GM23338 (cell line): Measurements from ENCODE around the gene CDR2L. TPM values are rescaled to one million over a fixed set of nuclear protein-coding genes. Genes with fewer than 3 reads are reported as not detected.

Experiments used
- ATAC-seq: fragments of 200-7000 bp; cut with Tn5 transposase; 3 replicates; pipeline ENCODE4 v1.9.1; 2020
- DNase-seq: peaks from one replicate; pipeline ENCODE4 v3.0.0-alpha.2; 2015; ENCODE audit warnings: low spot score
- H2AFZ ChIP-seq: fragments of 200-600 bp; sonication (generic); 2 replicates; pipeline ENCODE4 v1.8.0; 2016; ENCODE audit warnings: antibody characterized with exemption, mild to moderate bottlenecking, moderate library complexity
- H3F3A ChIP-seq: fragments of 200-600 bp; sonication (generic); replicated peaks from 2 replicates; pipeline ENCODE4 v1.8.0; 2017; ENCODE audit warnings: antibody characterized with exemption, mixed run types, low read depth
- H3K27ac ChIP-seq: fragments of 200-600 bp; sonication (generic); 2 replicates; pipeline ENCODE4 v1.6.1; 2016; ENCODE audit warnings: low read depth
- H3K27me3 ChIP-seq: fragments of 200-600 bp; sonication (generic); 2 replicates; pipeline ENCODE4 v1.8.0; 2016; ENCODE audit warnings: mild to moderate bottlenecking, mixed run types, moderate library complexity; ENCODE audit not compliant: insufficient read depth
- H3K36me3 ChIP-seq: fragments of 200-600 bp; sonication (generic); 2 replicates; pipeline ENCODE4 v1.8.0; 2016; ENCODE audit warnings: mild to moderate bottlenecking; ENCODE audit not compliant: insufficient read depth
- H3K4me1 ChIP-seq: fragments of 200-600 bp; sonication (generic); 2 replicates; pipeline ENCODE4 v1.8.0; 2016; ENCODE audit warnings: mild to moderate bottlenecking, moderate library complexity; ENCODE audit not compliant: insufficient read depth
- H3K4me2 ChIP-seq: fragments of 200-600 bp; sonication (generic); 2 replicates; pipeline ENCODE4 v1.7.1; 2017; ENCODE audit warnings: mixed run types
- H3K4me3 ChIP-seq: fragments of 200-600 bp; sonication (generic); 2 replicates; pipeline ENCODE4 v1.6.1; 2016; ENCODE audit warnings: mixed run types
- H3K79me2 ChIP-seq: fragments of 200-600 bp; sonication (generic); replicated peaks from 2 replicates; pipeline ENCODE4 v1.8.0; 2017; ENCODE audit warnings: mild to moderate bottlenecking; ENCODE audit not compliant: insufficient read depth
- H3K9me2 ChIP-seq: fragments of 200-600 bp; sonication (generic); 2 replicates; pipeline ENCODE4 v1.8.0; 2017; ENCODE audit not compliant: insufficient read depth
- H4K20me1 ChIP-seq: fragments of 200-600 bp; sonication (generic); replicated peaks from 2 replicates; pipeline ENCODE4 v1.8.0; 2017; ENCODE audit warnings: mild to moderate bottlenecking; ENCODE audit not compliant: insufficient read depth
- H3K27ac Mint-ChIP-seq: 2 replicates; pipeline ENCODE4 v1.8.0; 2020; ENCODE audit warnings: inconsistent platforms, mild to moderate bottlenecking, moderate library complexity, mixed read lengths
- H3K27me3 Mint-ChIP-seq: 3 replicates; pipeline ENCODE4 v1.8.0; 2022; ENCODE audit warnings: low read depth, mild to moderate bottlenecking, moderate library complexity, mixed read lengths, inconsistent platforms; ENCODE audit not compliant: insufficient read depth, poor library complexity
- H3K36me3 Mint-ChIP-seq: 3 replicates; pipeline ENCODE4 v1.8.0; 2021; ENCODE audit warnings: low read depth, mild to moderate bottlenecking, inconsistent platforms, moderate library complexity, mixed read lengths
- H3K4me1 Mint-ChIP-seq: 3 replicates; pipeline ENCODE4 v1.8.0; 2020; ENCODE audit warnings: mild to moderate bottlenecking, inconsistent platforms, mixed read lengths
- H3K4me3 Mint-ChIP-seq: 3 replicates; pipeline ENCODE4 v1.8.0; 2021; ENCODE audit warnings: moderate library complexity, mild to moderate bottlenecking, inconsistent platforms, mixed read lengths
- H3K9me3 Mint-ChIP-seq: 3 replicates; pipeline ENCODE4 v1.8.0; 2020; ENCODE audit warnings: moderate library complexity, mild to moderate bottlenecking, inconsistent platforms, mixed read lengths
- CREB1 ChIP-seq: fragments of 250-450 bp; sonication (Bioruptor Pico); IDR thresholded peaks from 2 replicates; pipeline ENCODE4 v1.5.0; 2020; ENCODE audit warnings: low read depth, mild to moderate bottlenecking, moderate library complexity
- EZH2 ChIP-seq: fragments of 200-600 bp; sonication (generic); IDR thresholded peaks from one replicate; pipeline ENCODE4 v1.8.0; 2017; ENCODE audit warnings: antibody characterized with exemption, mild to moderate bottlenecking, low read depth; ENCODE audit not compliant: unreplicated experiment
- EZH2phosphoT487 ChIP-seq: fragments of 200-600 bp; sonication (generic); IDR thresholded peaks from one replicate; pipeline ENCODE4 v1.8.1; 2018; ENCODE audit warnings: antibody characterized with exemption; ENCODE audit not compliant: unreplicated experiment
- JUNB ChIP-seq: IDR thresholded peaks from one replicate; pipeline ENCODE4 v1.6.1; 2016; ENCODE audit warnings: antibody characterized with exemption; ENCODE audit not compliant: unreplicated experiment
- NANOG ChIP-seq: IDR thresholded peaks from 2 replicates; pipeline ENCODE4 v1.6.1; 2016; ENCODE audit warnings: antibody characterized with exemption, borderline replicate concordance
- POLR2AphosphoS5 ChIP-seq: IDR thresholded peaks from 2 replicates; pipeline ENCODE4 v1.6.1; 2016; ENCODE audit warnings: antibody characterized with exemption, low read depth
- STAT1 ChIP-seq: IDR thresholded peaks from one replicate; pipeline ENCODE4 v1.6.1; 2016; ENCODE audit warnings: antibody characterized with exemption; ENCODE audit not compliant: unreplicated experiment
- ZNF114 ChIP-seq: fragments of 250-450 bp; sonication (Bioruptor Pico); IDR thresholded peaks from 2 replicates; pipeline ENCODE4 v1.5.0; 2020; ENCODE audit warnings: mild to moderate bottlenecking, moderate library complexity
- ZNF331 ChIP-seq: fragments of 250-450 bp; sonication (Bioruptor Pico); IDR thresholded peaks from 2 replicates; pipeline ENCODE4 v1.5.0; 2020; ENCODE audit warnings: low read depth, mild to moderate bottlenecking, moderate library complexity
- polyA plus RNA-seq: library from polyadenylated mRNA; unstranded; fragments of >200 nt; fragmentation: Nextera tagmentation; extraction: Ambion mirVana; gene quantifications from 2 replicates; pipeline ENCODE4 v1.2.1, GENCODE V29; 2016
- total RNA-seq: library from RNA; depleted of rRNA; stranded (reverse); fragments of >200 nt; shearing (Covaris generic); gene quantifications from 2 replicates; pipeline ENCODE4 v1.2.3, GENCODE V29; 2014
- TF ChIP-seq, protein P1 (sequence below): IDR thresholded peaks from 2 replicates; pipeline ENCODE4 v1.6.1; 2016; ENCODE audit warnings: antibody characterized with exemption
- TF ChIP-seq, protein P2 (sequence below): fragments of 250-450 bp; sonication (Bioruptor Pico); IDR thresholded peaks from 2 replicates; pipeline ENCODE4 v1.5.0; 2020; ENCODE audit warnings: mild to moderate bottlenecking, moderate library complexity
- TF ChIP-seq, protein P3 (sequence below): IDR thresholded peaks from one replicate; pipeline ENCODE4 v1.6.1; 2018; ENCODE audit warnings: antibody characterized with exemption; ENCODE audit not compliant: unreplicated experiment
- TF ChIP-seq, protein P4 (sequence below), 2 experiments: fragments of 200-600 bp in 1 of 2; sonication (generic) in 1 of 2; conservative IDR thresholded peaks; 2 replicates each; pipeline versions ENCODE4 v1.5.1 to v1.6.1; 2016 to 2017; ENCODE audit warnings: antibody characterized with exemption in 2 of 2, low read depth in 2 of 2, mild to moderate bottlenecking in 2 of 2, moderate library complexity in 1 of 2

CDR2L gene
- total and polyA plus RNA-seq, 2 experiments from 2014 or later = 17.7 to 35.8 TPM

DNA sequence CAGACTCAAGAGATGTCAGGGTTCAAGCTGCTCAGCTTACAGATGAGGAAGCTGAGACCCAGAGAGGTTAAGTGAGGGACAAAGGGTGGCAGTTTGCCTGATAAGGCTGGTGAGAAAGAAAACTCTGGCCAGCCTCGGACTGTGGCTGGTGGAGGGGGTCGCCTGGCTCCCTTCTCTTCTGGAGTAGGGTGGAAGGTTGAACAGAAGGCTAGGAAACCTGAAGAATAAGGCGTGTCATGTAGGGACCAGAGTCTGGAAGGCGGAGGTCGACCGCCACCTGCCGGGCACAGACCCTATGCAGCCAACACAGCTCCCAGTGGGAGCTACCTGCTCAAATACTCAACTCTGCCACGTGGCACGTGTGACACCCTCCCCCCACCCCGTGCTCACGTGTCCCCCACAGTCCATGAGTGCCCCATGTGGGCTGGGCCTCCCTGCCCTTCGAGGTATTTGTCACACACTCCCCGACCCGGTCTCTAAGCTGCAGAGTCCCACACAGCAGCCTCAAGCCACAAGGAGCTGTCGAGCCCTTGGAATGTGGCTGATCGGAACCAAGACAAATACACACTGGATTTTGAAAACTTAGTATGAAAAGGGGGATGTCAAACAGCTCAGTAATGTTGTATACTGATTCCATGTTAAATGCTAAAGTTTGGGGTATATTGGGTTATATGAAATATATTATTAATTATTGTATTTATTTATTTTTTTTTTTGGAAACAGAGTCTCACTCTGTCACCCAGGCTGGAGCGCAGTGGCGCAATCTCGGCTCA lies 26.7 kb upstream of the CDR2L start:
- TF ChIP-seq EZH2phosphoT487 (no peak), POLR2AphosphoS5 (no peak), STAT1 (no peak), NANOG (no peak), CREB1 (CRISPR knock-in tag) (0 out of 2 replicates have a peak, but pooled peaks have one; percentile 19), ZNF114 (no peak), EZH2 (no peak), JUNB (no peak), ZNF331 (CRISPR knock-in tag) (no peak)
- TF ChIP-seq, protein P1, sequence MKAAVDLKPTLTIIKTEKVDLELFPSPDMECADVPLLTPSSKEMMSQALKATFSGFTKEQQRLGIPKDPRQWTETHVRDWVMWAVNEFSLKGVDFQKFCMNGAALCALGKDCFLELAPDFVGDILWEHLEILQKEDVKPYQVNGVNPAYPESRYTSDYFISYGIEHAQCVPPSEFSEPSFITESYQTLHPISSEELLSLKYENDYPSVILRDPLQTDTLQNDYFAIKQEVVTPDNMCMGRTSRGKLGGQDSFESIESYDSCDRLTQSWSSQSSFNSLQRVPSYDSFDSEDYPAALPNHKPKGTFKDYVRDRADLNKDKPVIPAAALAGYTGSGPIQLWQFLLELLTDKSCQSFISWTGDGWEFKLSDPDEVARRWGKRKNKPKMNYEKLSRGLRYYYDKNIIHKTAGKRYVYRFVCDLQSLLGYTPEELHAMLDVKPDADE = no peak
- TF ChIP-seq, protein P2, sequence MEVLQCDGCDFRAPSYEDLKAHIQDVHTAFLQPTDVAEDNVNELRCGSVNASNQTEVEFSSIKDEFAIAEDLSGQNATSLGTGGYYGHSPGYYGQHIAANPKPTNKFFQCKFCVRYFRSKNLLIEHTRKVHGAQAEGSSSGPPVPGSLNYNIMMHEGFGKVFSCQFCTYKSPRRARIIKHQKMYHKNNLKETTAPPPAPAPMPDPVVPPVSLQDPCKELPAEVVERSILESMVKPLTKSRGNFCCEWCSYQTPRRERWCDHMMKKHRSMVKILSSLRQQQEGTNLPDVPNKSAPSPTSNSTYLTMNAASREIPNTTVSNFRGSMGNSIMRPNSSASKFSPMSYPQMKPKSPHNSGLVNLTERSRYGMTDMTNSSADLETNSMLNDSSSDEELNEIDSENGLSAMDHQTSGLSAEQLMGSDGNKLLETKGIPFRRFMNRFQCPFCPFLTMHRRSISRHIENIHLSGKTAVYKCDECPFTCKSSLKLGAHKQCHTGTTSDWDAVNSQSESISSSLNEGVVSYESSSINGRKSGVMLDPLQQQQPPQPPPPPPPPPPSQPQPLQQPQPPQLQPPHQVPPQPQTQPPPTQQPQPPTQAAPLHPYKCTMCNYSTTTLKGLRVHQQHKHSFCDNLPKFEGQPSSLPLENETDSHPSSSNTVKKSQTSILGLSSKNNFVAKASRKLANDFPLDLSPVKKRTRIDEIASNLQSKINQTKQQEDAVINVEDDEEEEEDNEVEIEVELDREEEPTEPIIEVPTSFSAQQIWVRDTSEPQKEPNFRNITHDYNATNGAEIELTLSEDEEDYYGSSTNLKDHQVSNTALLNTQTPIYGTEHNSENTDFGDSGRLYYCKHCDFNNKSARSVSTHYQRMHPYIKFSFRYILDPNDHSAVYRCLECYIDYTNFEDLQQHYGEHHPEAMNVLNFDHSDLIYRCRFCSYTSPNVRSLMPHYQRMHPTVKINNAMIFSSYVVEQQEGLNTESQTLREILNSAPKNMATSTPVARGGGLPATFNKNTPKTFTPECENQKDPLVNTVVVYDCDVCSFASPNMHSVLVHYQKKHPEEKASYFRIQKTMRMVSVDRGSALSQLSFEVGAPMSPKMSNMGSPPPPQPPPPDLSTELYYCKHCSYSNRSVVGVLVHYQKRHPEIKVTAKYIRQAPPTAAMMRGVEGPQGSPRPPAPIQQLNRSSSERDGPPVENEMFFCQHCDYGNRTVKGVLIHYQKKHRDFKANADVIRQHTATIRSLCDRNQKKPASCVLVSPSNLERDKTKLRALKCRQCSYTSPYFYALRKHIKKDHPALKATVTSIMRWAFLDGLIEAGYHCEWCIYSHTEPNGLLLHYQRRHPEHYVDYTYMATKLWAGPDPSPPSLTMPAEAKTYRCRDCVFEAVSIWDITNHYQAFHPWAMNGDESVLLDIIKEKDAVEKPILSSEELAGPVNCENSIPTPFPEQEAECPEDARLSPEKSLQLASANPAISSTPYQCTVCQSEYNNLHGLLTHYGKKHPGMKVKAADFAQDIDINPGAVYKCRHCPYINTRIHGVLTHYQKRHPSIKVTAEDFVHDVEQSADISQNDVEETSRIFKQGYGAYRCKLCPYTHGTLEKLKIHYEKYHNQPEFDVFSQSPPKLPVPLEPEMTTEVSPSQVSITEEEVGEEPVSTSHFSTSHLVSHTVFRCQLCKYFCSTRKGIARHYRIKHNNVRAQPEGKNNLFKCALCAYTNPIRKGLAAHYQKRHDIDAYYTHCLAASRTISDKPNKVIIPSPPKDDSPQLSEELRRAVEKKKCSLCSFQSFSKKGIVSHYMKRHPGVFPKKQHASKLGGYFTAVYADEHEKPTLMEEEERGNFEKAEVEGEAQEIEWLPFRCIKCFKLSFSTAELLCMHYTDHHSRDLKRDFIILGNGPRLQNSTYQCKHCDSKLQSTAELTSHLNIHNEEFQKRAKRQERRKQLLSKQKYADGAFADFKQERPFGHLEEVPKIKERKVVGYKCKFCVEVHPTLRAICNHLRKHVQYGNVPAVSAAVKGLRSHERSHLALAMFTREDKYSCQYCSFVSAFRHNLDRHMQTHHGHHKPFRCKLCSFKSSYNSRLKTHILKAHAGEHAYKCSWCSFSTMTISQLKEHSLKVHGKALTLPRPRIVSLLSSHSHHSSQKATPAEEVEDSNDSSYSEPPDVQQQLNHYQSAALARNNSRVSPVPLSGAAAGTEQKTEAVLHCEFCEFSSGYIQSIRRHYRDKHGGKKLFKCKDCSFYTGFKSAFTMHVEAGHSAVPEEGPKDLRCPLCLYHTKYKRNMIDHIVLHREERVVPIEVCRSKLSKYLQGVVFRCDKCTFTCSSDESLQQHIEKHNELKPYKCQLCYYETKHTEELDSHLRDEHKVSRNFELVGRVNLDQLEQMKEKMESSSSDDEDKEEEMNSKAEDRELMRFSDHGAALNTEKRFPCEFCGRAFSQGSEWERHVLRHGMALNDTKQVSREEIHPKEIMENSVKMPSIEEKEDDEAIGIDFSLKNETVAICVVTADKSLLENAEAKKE (CRISPR knock-in tag) = no peak
- TF ChIP-seq, protein P3, sequence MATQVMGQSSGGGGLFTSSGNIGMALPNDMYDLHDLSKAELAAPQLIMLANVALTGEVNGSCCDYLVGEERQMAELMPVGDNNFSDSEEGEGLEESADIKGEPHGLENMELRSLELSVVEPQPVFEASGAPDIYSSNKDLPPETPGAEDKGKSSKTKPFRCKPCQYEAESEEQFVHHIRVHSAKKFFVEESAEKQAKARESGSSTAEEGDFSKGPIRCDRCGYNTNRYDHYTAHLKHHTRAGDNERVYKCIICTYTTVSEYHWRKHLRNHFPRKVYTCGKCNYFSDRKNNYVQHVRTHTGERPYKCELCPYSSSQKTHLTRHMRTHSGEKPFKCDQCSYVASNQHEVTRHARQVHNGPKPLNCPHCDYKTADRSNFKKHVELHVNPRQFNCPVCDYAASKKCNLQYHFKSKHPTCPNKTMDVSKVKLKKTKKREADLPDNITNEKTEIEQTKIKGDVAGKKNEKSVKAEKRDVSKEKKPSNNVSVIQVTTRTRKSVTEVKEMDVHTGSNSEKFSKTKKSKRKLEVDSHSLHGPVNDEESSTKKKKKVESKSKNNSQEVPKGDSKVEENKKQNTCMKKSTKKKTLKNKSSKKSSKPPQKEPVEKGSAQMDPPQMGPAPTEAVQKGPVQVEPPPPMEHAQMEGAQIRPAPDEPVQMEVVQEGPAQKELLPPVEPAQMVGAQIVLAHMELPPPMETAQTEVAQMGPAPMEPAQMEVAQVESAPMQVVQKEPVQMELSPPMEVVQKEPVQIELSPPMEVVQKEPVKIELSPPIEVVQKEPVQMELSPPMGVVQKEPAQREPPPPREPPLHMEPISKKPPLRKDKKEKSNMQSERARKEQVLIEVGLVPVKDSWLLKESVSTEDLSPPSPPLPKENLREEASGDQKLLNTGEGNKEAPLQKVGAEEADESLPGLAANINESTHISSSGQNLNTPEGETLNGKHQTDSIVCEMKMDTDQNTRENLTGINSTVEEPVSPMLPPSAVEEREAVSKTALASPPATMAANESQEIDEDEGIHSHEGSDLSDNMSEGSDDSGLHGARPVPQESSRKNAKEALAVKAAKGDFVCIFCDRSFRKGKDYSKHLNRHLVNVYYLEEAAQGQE = no peak
- TF ChIP-seq, protein P4, sequence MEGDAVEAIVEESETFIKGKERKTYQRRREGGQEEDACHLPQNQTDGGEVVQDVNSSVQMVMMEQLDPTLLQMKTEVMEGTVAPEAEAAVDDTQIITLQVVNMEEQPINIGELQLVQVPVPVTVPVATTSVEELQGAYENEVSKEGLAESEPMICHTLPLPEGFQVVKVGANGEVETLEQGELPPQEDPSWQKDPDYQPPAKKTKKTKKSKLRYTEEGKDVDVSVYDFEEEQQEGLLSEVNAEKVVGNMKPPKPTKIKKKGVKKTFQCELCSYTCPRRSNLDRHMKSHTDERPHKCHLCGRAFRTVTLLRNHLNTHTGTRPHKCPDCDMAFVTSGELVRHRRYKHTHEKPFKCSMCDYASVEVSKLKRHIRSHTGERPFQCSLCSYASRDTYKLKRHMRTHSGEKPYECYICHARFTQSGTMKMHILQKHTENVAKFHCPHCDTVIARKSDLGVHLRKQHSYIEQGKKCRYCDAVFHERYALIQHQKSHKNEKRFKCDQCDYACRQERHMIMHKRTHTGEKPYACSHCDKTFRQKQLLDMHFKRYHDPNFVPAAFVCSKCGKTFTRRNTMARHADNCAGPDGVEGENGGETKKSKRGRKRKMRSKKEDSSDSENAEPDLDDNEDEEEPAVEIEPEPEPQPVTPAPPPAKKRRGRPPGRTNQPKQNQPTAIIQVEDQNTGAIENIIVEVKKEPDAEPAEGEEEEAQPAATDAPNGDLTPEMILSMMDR (conservative IDR thresholded peaks at IDR 0.05; ENCODE audit: low read depth in 2 of 2) = peak; percentile 60 to 83
- ATAC-seq = peak; percentile 62
- H3K4me3 Mint-ChIP-seq = no peak overlapping the region; the same call in 2 of the 3 replicates

More for the DNA sequence above, 26.7 kb upstream of the CDR2L start:
- Histone ChIP-seq H3K27me3 (peaks cover 6% of the 10 kb centered on the region; the same call in 1 of the 2 replicates), H3K9me2 (no peaks in the 10 kb centered on the region), H3K79me2 (no peaks in the 10 kb centered on the region), H3F3A (no peaks in the 10 kb centered on the region), H3K4me1 (peaks cover 3% of the 10 kb centered on the region; the same call in 1 of the 2 replicates), H3K36me3 (no peaks in the 10 kb centered on the region), H3K4me3 (no peak overlapping the region), H3K4me2 (no peak overlapping the region), H2AFZ (no peak overlapping the region), H4K20me1 (no peaks in the 10 kb centered on the region), H3K27ac (no peak overlapping the region)
- Mint-ChIP-seq H3K27me3 (peaks cover 18% of the 10 kb centered on the region), H3K9me3 (no peaks in the 10 kb centered on the region; the same call in 2 of the 3 replicates), H3K36me3 (no peaks in the 10 kb centered on the region; the same call in 2 of the 3 replicates), H3K27ac (no peak overlapping the region), H3K4me1 (peaks cover 2% of the 10 kb centered on the region)
- peak; percentile 84 for DNase-seq
